ENCODE data around the gene CELF1.

CELF1 gene

GRCh38 chr11:47589118-47589517, 36.2 kb upstream of the CELF1 start:
- ChIA-PET CTCF (interaction anchor here (1.6 kb wide), 1 partner anchor 12 kb away, joined by 4 read pairs; no protein-coding TSS in a partner anchor), POLR2A (no interaction called here)
- TF ChIP-seq CTCF (IDR thresholded peaks at IDR 0.05; ENCODE audit: control extremely low read depth, extremely low read depth, low read depth, missing control alignments), result no peak
- no peak for DNase-seq (ENCODE audit: extremely low spot score)

GRCh38 chr11:47587723-47588326, 34.9 kb upstream of the CELF1 start:
- no peak for DNase-seq (ENCODE audit: extremely low spot score)
- ChIA-PET CTCF (interaction anchor here (1.6 kb wide), 1 partner anchor 10 kb away, joined by 4 read pairs; no protein-coding TSS in a partner anchor), POLR2A (no interaction called here)
- TF ChIP-seq CTCF (IDR thresholded peaks at IDR 0.05; ENCODE audit: control extremely low read depth, extremely low read depth, low read depth, missing control alignments), result no peak

GRCh38 chr11:47587039-47587716, 34.2 kb upstream of the CELF1 start:
- TF ChIP-seq CTCF (IDR thresholded peaks at IDR 0.05; ENCODE audit: control extremely low read depth, extremely low read depth, low read depth, missing control alignments), result no peak
- DNase-seq (ENCODE audit: extremely low spot score), result no peak
- ChIA-PET CTCF (interaction anchor here (1.6 to 2.0 kb wide), 2 partner anchors 8 to 10 kb away, joined by 4 to 8 read pairs; no protein-coding TSS in a partner anchor), POLR2A (no interaction called here)

- no peak for TF ChIP-seq CTCF (IDR thresholded peaks at IDR 0.05; ENCODE audit: control extremely low read depth, extremely low read depth, low read depth, missing control alignments)
- ChIA-PET POLR2A (no interaction called here), CTCF (interaction anchor here (0.9 to 2.0 kb wide), 4 partner anchors 9 to 33 kb away, joined by 3 to 8 read pairs (median 4); no protein-coding TSS in a partner anchor)
- DNase-seq (ENCODE audit: extremely low spot score), result no peak
Observed at GRCh38 chr11:47586098-47586855, 33.3 kb upstream of the CELF1 start, which contains the start of gene FAM180B. Gene FAM180B (plus strand): TSS chr11:47586678. CDS start chr11:47586769, 91 bp downstream.

- no peak for TF ChIP-seq CTCF (IDR thresholded peaks at IDR 0.05; ENCODE audit: control extremely low read depth, extremely low read depth, low read depth, missing control alignments)
- ChIA-PET POLR2A (interaction anchor here (0.7 kb wide), 1 partner anchor 52 kb away, joined by 3 read pairs; no protein-coding TSS in a partner anchor), CTCF (interaction anchor here (1.4 kb wide), 1 partner anchor 12 kb away, joined by 4 read pairs; no protein-coding TSS in a partner anchor)
- DNase-seq (ENCODE audit: extremely low spot score), result no peak
Observed at GRCh38 chr11:47583844-47584243, 30.9 kb upstream of the CELF1 start.

Measured in GM10248 (cell line).